HL-60 (cell line): ENCODE results near the gene HHAT.

Source experiments
- DNase-seq, 2 experiments: peaks; one replicate each; pipeline ENCODE4 v3.0.0-alpha.2; 2010 to 2020; ENCODE audit warnings: low read depth in 1 of 2, low spot score in 1 of 2
- H3K27ac ChIP-seq: fragments of 250-450 bp; sonication (Bioruptor Pico); replicated peaks from 2 replicates; pipeline ENCODE4 v1.5.1; 2020; ENCODE audit warnings: mild to moderate bottlenecking, moderate library complexity
- H3K27me3 ChIP-seq: fragments of 250-450 bp; sonication (Bioruptor Pico); 2 replicates; pipeline ENCODE4 v1.5.1; 2021; ENCODE audit warnings: mild to moderate bottlenecking, moderate library complexity; ENCODE audit not compliant: insufficient read depth, poor library complexity, severe bottlenecking
- H3K4me3 ChIP-seq: replicated peaks from 2 replicates; pipeline ENCODE4 v1.5.1; 2011; ENCODE audit warnings: mild to moderate bottlenecking, control low read depth, low read length; ENCODE audit not compliant: insufficient read depth
- CTCF ChIP-seq: IDR thresholded peaks from one replicate; pipeline ENCODE4 v1.5.1; 2011; ENCODE audit warnings: low read length, control low read depth, inconsistent platforms; ENCODE audit not compliant: insufficient read depth
- GABPA ChIP-seq: IDR thresholded peaks from 2 replicates; pipeline ENCODE4 v1.6.1; 2012; ENCODE audit warnings: low read depth
- POLR2AphosphoS5 ChIP-seq: IDR thresholded peaks from 2 replicates; pipeline ENCODE4 v1.6.1; 2012; ENCODE audit warnings: low read depth
- REST ChIP-seq: IDR thresholded peaks from 2 replicates; pipeline ENCODE4 v1.6.1; 2012; ENCODE audit warnings: low read depth; ENCODE audit not compliant: insufficient replicate concordance
- SPI1 ChIP-seq: IDR thresholded peaks from 2 replicates; pipeline ENCODE4 v1.6.1; 2012; ENCODE audit warnings: low read depth, mild to moderate bottlenecking, borderline replicate concordance

The HHAT gene

GRCh38 chr1:210342986-210343780 lies 14.5 kb downstream of the HHAT start:
- DNase-seq: no peak
- TF ChIP-seq GABPA: no peak
- no peak for TF ChIP-seq CTCF
- TF ChIP-seq POLR2AphosphoS5: no peak
- TF ChIP-seq REST: no peak
- no peak for TF ChIP-seq SPI1
- Histone ChIP-seq H3K27me3 (peaks cover 5% of the 10 kb centered on the region), H3K27ac (no peak overlapping the region), H3K4me3 (no peak overlapping the region)

GRCh38 chr1:210344706-210345105 lies 16.0 kb downstream of the HHAT start:
- H3K27ac ChIP-seq: no peak overlapping the region
- H3K4me3 ChIP-seq: no peak overlapping the region
- TF ChIP-seq GABPA (no peak), SPI1 (no peak), CTCF (no peak), REST (no peak), POLR2AphosphoS5 (no peak)
- H3K27me3 ChIP-seq: peaks cover 5% of the 10 kb centered on the region
- no peak for DNase-seq

GRCh38 chr1:210347112-210347511 lies 18.4 kb downstream of the HHAT start:
- DNase-seq: no peak
- Histone ChIP-seq H3K27me3 (no peaks in the 10 kb centered on the region), H3K4me3 (no peak overlapping the region), H3K27ac (no peak overlapping the region)
- TF ChIP-seq GABPA: no peak

- Histone ChIP-seq H3K27me3 (no peaks in the 10 kb centered on the region), H3K4me3 (no peak overlapping the region), H3K27ac (no peak overlapping the region)
- DNase-seq: no peak
- TF ChIP-seq GABPA: no peak
- no peak for TF ChIP-seq POLR2AphosphoS5
- TF ChIP-seq SPI1: no peak
- no peak for TF ChIP-seq REST
- no peak for TF ChIP-seq CTCF
Measured at GRCh38 chr1:210351496-210351895, 22.8 kb downstream of the HHAT start.
